K562 (cell line): ENCODE measurements around the gene ING1. TPM values are rescaled to one million over a fixed set of nuclear protein-coding genes. Genes with fewer than 3 reads are reported as not detected.

Source experiments
- BCL6 ChIP-seq: fragments of 250-450 bp; sonication (Bioruptor Pico); IDR thresholded peaks from 2 replicates; pipeline ENCODE4 v1.4.0; 2020
- ELF4 ChIP-seq: fragments of 450-650 bp; formaldehyde crosslinking; IDR thresholded peaks from 2 replicates; pipeline ENCODE4 v1.4.0; 2022; ENCODE audit warnings: missing genetic modification characterization
- KHSRP ChIP-seq: fragments of 450-650 bp; IDR thresholded peaks from 2 replicates; pipeline ENCODE4 v1.6.1; 2017
- MAFG ChIP-seq: fragments of 450-650 bp; conservative IDR thresholded peaks from 2 replicates; pipeline ENCODE4 v1.6.1; 2016; ENCODE audit warnings: missing genetic modification characterization, missing compliant biosample characterization
- MTA1 ChIP-seq: fragments of 450-650 bp; IDR thresholded peaks from 2 replicates; pipeline ENCODE4 v1.6.1; 2017; ENCODE audit warnings: borderline replicate concordance
- MXI1 ChIP-seq: IDR thresholded peaks from 2 replicates; pipeline ENCODE4 v1.6.1; 2011; ENCODE audit warnings: low read depth, mild to moderate bottlenecking, improper control_type of control experiment, low read length
- POLR2G ChIP-seq: fragments of 200-400 bp; formaldehyde crosslinking; IDR thresholded peaks from 2 replicates; pipeline ENCODE4 v1.6.1; 2017; ENCODE audit warnings: low read depth, mild to moderate bottlenecking, antibody characterized with exemption, low read length, moderate library complexity
- SMAD2 ChIP-seq: fragments of 150-350 bp; IDR thresholded peaks from 2 replicates; pipeline ENCODE4 v1.6.1; 2014; ENCODE audit warnings: low read depth, mild to moderate bottlenecking, low read length
- SMARCB1 ChIP-seq: IDR thresholded peaks from 2 replicates; pipeline ENCODE4 v1.6.1; 2011; ENCODE audit warnings: improper control_type of control experiment, low read depth; ENCODE audit not compliant: insufficient read length
- ZNF134 ChIP-seq: fragments of 250-450 bp; sonication (Bioruptor Pico); conservative IDR thresholded peaks from 2 replicates; pipeline ENCODE4 v1.4.0; 2020
- ZNF311 ChIP-seq: fragments of 250-450 bp; sonication (Bioruptor Pico); IDR thresholded peaks from 2 replicates; pipeline ENCODE4 v1.4.0; 2020; ENCODE audit warnings: mild to moderate bottlenecking, moderate library complexity
- ZNF384 ChIP-seq: IDR thresholded peaks from 2 replicates; pipeline ENCODE4 v1.6.1; 2012; ENCODE audit warnings: low read depth, low read length, improper control_type of control experiment
- ZNF586 ChIP-seq: fragments of 450-650 bp; formaldehyde crosslinking; conservative IDR thresholded peaks from 2 replicates; pipeline ENCODE4 v1.4.0; 2020; ENCODE audit warnings: mild to moderate bottlenecking, moderate library complexity
- ZNF764 ChIP-seq: fragments of 250-450 bp; sonication (Bioruptor Pico); IDR thresholded peaks from 2 replicates; pipeline ENCODE4 v1.4.0; 2020; ENCODE audit warnings: low read depth, mild to moderate bottlenecking, moderate library complexity
- ZNF780A ChIP-seq: fragments of 250-450 bp; sonication (Bioruptor Pico); IDR thresholded peaks from 2 replicates; pipeline ENCODE4 v1.5.0; 2021; ENCODE audit warnings: mild to moderate bottlenecking
- polyA plus RNA-seq, 8 experiments: library from polyadenylated mRNA; depleted of rRNA in 4 of 8; stranded (reverse) in 5 of 8; unstranded in 3 of 8; fragments of >200 nt; fragmentation: Nextera tagmentation in 2 of 8; fragmentation: Illumina TruSeq in 1 of 8; extraction: Ambion mirVana in 2 of 8; extraction: Trizol in 1 of 8; gene quantifications; 2 replicates each; pipeline versions ENCODE4 v1.2.1 to v1.2.3, GENCODE V29; 2011 to 2014; ENCODE audit warnings: inconsistent platforms in 1 of 8, missing spikeins in 1 of 8
- total RNA-seq, 7 experiments: library from RNA; depleted of rRNA in 6 of 7; stranded (reverse); fragments of >200 nt in 6 of 7; fragmentation: Illumina TruSeq in 2 of 7; extraction: Trizol in 2 of 7; gene quantifications; 2 replicates each; pipeline versions ENCODE4 v1.2.1 to v1.2.3, GENCODE V29; 2011 to 2021; ENCODE audit warnings: low replicate concordance in 1 of 7
- TF ChIP-seq, protein P1 (sequence below): fragments of 250-450 bp; sonication (Bioruptor Pico); IDR thresholded peaks from 2 replicates; pipeline ENCODE4 v1.8.0; 2022; ENCODE audit warnings: inconsistent platforms
- TF ChIP-seq, protein P2 (sequence below): sonication (generic); formaldehyde crosslinking; IDR thresholded peaks from 2 replicates; pipeline ENCODE4 v1.8.1; 2023; ENCODE audit warnings: mild to moderate bottlenecking, missing genetic modification reagents
- TF ChIP-seq, protein P3 (sequence below): fragments of 250-450 bp; sonication (Bioruptor Pico); IDR thresholded peaks from 2 replicates; pipeline ENCODE4 v1.9.0; 2021; ENCODE audit warnings: mild to moderate bottlenecking, inconsistent platforms
- TF ChIP-seq, protein P4 (sequence below): sonication (generic); formaldehyde crosslinking; IDR thresholded peaks from 2 replicates; pipeline ENCODE4 v1.8.1; 2022; ENCODE audit warnings: missing genetic modification reagents
- TF ChIP-seq, protein P5 (sequence below): conservative IDR thresholded peaks from 2 replicates; pipeline ENCODE4 v1.6.1; 2011; ENCODE audit warnings: low read depth, mild to moderate bottlenecking, low read length; ENCODE audit not compliant: control insufficient read depth

ING1 gene
- total and polyA plus RNA-seq, 9 of the 15 experiments (the other 6 are each of a cell fraction or from before 2014, with no cell fraction given), result 1.0 to 20.1 (median 8.2) TPM

DNA sequence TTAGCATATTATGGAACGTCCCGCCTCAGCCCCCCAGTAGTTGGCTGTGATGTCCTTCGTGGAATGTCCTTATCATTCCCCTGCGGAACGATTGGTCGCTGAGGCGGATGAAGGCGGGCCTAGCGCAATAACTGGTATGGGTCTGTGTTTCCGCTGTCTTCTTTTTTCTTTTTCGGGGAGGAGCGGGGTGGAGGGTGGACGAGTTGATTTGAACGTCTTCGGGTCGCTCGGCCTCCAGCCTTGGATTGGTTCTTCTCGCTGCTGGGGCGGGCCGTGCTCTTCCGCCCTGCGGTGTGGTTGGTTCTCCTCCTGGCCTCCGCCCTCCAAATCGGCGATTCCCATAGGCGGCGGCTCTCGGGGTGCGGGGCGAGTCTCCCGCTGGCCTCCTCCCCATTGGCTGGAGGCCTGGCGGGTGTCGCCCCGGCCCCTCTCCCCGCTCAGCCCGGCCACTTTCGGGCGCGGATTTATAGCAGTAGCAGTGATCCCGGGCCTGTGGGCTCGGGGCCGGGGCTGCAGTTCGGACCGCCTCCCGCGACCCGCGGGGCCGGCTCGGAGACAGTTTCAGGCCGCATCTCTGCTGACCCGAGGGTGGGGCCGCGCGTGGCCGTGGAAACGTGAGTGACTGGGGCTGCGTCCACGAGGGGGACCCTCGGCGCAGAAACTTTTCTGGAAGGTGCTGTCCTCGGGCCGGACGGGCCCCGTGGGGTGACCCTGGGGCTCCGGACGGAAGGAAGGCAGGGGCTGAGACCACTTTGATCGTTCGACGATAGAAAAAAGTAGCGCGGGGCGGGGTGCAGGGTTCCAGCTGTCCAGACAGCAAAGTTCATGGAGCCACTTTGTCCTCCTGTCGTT lies 2.1 kb downstream of the ING1 start (continued):
- TF ChIP-seq, protein P1, sequence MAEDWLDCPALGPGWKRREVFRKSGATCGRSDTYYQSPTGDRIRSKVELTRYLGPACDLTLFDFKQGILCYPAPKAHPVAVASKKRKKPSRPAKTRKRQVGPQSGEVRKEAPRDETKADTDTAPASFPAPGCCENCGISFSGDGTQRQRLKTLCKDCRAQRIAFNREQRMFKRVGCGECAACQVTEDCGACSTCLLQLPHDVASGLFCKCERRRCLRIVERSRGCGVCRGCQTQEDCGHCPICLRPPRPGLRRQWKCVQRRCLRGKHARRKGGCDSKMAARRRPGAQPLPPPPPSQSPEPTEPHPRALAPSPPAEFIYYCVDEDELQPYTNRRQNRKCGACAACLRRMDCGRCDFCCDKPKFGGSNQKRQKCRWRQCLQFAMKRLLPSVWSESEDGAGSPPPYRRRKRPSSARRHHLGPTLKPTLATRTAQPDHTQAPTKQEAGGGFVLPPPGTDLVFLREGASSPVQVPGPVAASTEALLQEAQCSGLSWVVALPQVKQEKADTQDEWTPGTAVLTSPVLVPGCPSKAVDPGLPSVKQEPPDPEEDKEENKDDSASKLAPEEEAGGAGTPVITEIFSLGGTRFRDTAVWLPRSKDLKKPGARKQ (CRISPR knock-in tag), result no peak
- TF ChIP-seq ZNF384 (no peak), ELF4 (CRISPR knock-in tag) (no peak), ZNF311 (CRISPR knock-in tag) (no peak), ZNF780A (CRISPR knock-in tag) (no peak), ZNF586 (CRISPR knock-in tag) (no peak), KHSRP (no peak), BCL6 (CRISPR knock-in tag) (no peak), MTA1 (peak; percentile 37; the same call in 1 of the 2 replicates), POLR2G (peak; percentile 81), MXI1 (no peak), ZNF134 (CRISPR knock-in tag) (no peak), SMARCB1 (no peak), MAFG (tag) (no peak), ZNF764 (CRISPR knock-in tag) (no peak), SMAD2 (no peak)
- TF ChIP-seq, protein P2, sequence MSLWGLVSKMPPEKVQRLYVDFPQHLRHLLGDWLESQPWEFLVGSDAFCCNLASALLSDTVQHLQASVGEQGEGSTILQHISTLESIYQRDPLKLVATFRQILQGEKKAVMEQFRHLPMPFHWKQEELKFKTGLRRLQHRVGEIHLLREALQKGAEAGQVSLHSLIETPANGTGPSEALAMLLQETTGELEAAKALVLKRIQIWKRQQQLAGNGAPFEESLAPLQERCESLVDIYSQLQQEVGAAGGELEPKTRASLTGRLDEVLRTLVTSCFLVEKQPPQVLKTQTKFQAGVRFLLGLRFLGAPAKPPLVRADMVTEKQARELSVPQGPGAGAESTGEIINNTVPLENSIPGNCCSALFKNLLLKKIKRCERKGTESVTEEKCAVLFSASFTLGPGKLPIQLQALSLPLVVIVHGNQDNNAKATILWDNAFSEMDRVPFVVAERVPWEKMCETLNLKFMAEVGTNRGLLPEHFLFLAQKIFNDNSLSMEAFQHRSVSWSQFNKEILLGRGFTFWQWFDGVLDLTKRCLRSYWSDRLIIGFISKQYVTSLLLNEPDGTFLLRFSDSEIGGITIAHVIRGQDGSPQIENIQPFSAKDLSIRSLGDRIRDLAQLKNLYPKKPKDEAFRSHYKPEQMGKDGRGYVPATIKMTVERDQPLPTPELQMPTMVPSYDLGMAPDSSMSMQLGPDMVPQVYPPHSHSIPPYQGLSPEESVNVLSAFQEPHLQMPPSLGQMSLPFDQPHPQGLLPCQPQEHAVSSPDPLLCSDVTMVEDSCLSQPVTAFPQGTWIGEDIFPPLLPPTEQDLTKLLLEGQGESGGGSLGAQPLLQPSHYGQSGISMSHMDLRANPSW, result no peak
- TF ChIP-seq, protein P3, sequence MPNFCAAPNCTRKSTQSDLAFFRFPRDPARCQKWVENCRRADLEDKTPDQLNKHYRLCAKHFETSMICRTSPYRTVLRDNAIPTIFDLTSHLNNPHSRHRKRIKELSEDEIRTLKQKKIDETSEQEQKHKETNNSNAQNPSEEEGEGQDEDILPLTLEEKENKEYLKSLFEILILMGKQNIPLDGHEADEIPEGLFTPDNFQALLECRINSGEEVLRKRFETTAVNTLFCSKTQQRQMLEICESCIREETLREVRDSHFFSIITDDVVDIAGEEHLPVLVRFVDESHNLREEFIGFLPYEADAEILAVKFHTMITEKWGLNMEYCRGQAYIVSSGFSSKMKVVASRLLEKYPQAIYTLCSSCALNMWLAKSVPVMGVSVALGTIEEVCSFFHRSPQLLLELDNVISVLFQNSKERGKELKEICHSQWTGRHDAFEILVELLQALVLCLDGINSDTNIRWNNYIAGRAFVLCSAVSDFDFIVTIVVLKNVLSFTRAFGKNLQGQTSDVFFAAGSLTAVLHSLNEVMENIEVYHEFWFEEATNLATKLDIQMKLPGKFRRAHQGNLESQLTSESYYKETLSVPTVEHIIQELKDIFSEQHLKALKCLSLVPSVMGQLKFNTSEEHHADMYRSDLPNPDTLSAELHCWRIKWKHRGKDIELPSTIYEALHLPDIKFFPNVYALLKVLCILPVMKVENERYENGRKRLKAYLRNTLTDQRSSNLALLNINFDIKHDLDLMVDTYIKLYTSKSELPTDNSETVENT (CRISPR knock-in tag), result no peak
- TF ChIP-seq, protein P4, sequence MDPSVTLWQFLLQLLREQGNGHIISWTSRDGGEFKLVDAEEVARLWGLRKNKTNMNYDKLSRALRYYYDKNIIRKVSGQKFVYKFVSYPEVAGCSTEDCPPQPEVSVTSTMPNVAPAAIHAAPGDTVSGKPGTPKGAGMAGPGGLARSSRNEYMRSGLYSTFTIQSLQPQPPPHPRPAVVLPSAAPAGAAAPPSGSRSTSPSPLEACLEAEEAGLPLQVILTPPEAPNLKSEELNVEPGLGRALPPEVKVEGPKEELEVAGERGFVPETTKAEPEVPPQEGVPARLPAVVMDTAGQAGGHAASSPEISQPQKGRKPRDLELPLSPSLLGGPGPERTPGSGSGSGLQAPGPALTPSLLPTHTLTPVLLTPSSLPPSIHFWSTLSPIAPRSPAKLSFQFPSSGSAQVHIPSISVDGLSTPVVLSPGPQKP, result no peak
- TF ChIP-seq, protein P5, sequence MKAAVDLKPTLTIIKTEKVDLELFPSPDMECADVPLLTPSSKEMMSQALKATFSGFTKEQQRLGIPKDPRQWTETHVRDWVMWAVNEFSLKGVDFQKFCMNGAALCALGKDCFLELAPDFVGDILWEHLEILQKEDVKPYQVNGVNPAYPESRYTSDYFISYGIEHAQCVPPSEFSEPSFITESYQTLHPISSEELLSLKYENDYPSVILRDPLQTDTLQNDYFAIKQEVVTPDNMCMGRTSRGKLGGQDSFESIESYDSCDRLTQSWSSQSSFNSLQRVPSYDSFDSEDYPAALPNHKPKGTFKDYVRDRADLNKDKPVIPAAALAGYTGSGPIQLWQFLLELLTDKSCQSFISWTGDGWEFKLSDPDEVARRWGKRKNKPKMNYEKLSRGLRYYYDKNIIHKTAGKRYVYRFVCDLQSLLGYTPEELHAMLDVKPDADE, result no peak
